RWPE1 (cell line): ENCODE measurements around the gene TBC1D22A.

ENCODE experiments used
- CTCF ChIA-PET: fragments of 350-600 bp; sonication (Branson Sonifier 250); formaldehyde crosslinking; extraction: SDS; loops from one replicate; lab custom pipeline; 2021; lab: Yijun Ruan, JAX
- POLR2A ChIA-PET: fragments of 400-600 bp; formaldehyde crosslinking; extraction: SDS; loops from one replicate; lab custom pipeline; 2020; ENCODE audit warnings: antibody characterized with exemption; ENCODE audit not compliant: low non-redundant PET; lab: Yijun Ruan, JAX
- DNase-seq: peaks from one replicate; pipeline ENCODE4 v3.0.0; 2012; ENCODE audit warnings: low spot score
- H3K27ac ChIP-seq: fragments of 450-650 bp; 2 replicates; pipeline ENCODE4 v1.5.1; 2017
- CTCF ChIP-seq: fragments of 450-650 bp; conservative IDR thresholded peaks from 2 replicates; pipeline ENCODE4 v1.5.1; 2017; ENCODE audit warnings: low read depth, mild to moderate bottlenecking

The TBC1D22A gene

GRCh38 chr22:46802608-46803027, 40.2 kb downstream of the TBC1D22A start:
- H3K27ac ChIP-seq = peak overlapping the region; percentile 18; the same call in 1 of the 2 replicates
- CTCF ChIA-PET = interaction anchor here (0.6 to 2.1 kb wide), 9 partner anchors 9 to 379 kb away, joined by 3 to 9 read pairs (median 4); partner anchors contain the start of gene TBC1D22A
- no peak for DNase-seq
- no peak for TF ChIP-seq CTCF
- POLR2A ChIA-PET = no interaction called here

GRCh38 chr22:46803031-46803880, 40.8 kb downstream of the TBC1D22A start:
- ChIA-PET CTCF (interaction anchor here (0.6 to 2.1 kb wide), 11 partner anchors 9 to 361 kb away, joined by 3 to 9 read pairs (median 4); partner anchors contain the start of gene CERK), POLR2A (no interaction called here)
- peak; percentile 59 for DNase-seq
- peak; percentile 96 for TF ChIP-seq CTCF
- H3K27ac ChIP-seq = peak overlapping the region; percentile 18; the same call in 1 of the 2 replicates

DNA sequence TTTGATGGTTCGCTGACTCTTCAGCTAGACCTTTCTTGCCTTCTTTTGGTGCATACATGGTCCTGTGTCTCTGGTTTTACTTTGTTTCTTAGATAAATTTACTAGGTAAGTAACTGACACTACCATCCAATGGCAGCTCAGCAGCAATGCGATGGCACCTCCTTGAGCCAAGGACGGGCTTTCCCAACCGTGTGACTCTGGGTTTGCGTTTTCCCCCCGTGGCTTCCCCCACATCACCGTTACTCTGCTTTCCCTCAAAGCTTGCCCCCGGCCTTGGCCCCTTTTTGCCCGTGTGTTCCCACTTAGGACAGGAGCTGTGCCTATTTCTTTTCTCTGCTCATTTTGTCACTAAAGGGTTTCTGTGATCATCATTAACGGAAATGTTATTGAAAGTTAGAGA, 41.5 kb downstream of the TBC1D22A start:
- ChIA-PET POLR2A (no interaction called here), CTCF (interaction anchor here (0.6 to 2.1 kb wide), 10 partner anchors 8 to 1203 kb away, joined by 3 to 9 read pairs (median 4); partner anchors contain the start of gene CERK)
- 0 out of 2 replicates have a peak overlapping the region, but pooled peaks have one; percentile 18 for H3K27ac ChIP-seq
- DNase-seq = no peak
- TF ChIP-seq CTCF = no peak

- no peak for DNase-seq
- ChIA-PET CTCF (interaction anchor here (0.5 kb wide), 1 partner anchor 17 kb away, joined by 3 read pairs; no protein-coding TSS in a partner anchor), POLR2A (no interaction called here)
- TF ChIP-seq CTCF = no peak
- no peak overlapping the region for H3K27ac ChIP-seq
These were observed 44.3 kb downstream of the TBC1D22A start for GRCh38 chr22:46806794-46807193.

GRCh38 chr22:46807458-46807857, 45.0 kb downstream of the TBC1D22A start:
- no peak for TF ChIP-seq CTCF
- DNase-seq = no peak
- no peak overlapping the region for H3K27ac ChIP-seq
- ChIA-PET POLR2A (no interaction called here), CTCF (interaction anchor here (0.5 kb wide), 1 partner anchor 17 kb away, joined by 3 read pairs; no protein-coding TSS in a partner anchor)

DNA sequence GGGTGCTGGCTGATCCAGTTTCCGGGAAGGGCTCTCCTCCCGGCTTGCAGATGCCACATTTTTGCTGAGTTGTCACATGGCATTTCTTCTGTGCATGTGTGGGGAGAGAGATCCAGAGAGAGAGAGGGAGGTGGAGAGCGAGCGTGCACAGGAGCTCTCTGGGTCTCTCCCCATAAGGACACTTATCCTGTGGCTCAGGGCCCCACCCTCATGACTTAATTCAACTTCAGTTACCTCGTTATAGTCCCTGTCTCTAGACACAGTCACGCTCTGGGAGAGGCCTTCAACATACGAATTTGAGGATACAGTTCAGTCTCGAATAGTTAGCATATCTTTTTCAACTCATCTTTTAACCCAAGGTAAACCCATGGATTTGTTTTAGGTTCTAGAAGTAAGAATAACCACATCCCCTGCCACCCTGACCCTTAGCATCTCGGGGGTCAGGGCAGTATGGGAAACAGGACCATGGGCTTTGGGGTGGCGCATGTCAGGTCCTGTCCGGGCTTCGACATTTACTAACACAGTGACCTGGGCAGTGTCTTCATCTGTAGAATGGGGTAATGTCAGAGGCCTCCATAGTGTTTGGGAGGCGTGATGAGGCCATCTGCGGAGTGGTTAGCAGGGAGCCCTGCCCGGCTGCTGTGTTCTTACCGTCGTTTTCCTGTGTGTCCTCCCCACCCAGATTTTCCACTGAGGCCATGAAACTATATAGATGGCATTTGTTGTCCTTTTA, 46.9 kb downstream of the TBC1D22A start:
- no peak overlapping the region for H3K27ac ChIP-seq
- TF ChIP-seq CTCF = no peak
- CTCF ChIA-PET = interaction anchor here (0.5 kb wide), 1 partner anchor 39 kb away, joined by 4 read pairs; no protein-coding TSS in a partner anchor
- DNase-seq = no peak
- POLR2A ChIA-PET = no interaction called here
